Activated CD8-positive, alpha-beta T cell treated with anti-CD3 and anti-CD28 coated beads for 36 hours (primary cell): ENCODE results near the gene PET100. TPM values are rescaled to one million over a fixed set of nuclear protein-coding genes. Genes with fewer than 3 reads are reported as not detected.

ENCODE experiments used
- ATAC-seq: fragments of 200-7000 bp; cut with Tn5 transposase; one replicate; pipeline ENCODE4 v1.10.0; 2021; ENCODE audit warnings: mild to moderate bottlenecking, moderate library complexity
- CTCF ChIA-PET: fragments of 350-600 bp; sonication (Branson Sonifier 250); formaldehyde crosslinking; loops from one replicate; lab custom pipeline; 2021; ENCODE audit warnings: antibody characterized with exemption; lab: Charles Lee
- POLR2A ChIA-PET: fragments of 350-600 bp; sonication (Branson Sonifier 250); formaldehyde crosslinking; loops from one replicate; lab custom pipeline; 2021; ENCODE audit warnings: antibody characterized with exemption; lab: Charles Lee
- DNase-seq: peaks from one replicate; pipeline ENCODE4 v3.0.0-alpha.2; 2020
- H3K27ac Mint-ChIP-seq: one replicate; pipeline ENCODE4 v1.8.0; 2021; ENCODE audit warnings: mild to moderate bottlenecking, mixed read lengths
- H3K27me3 Mint-ChIP-seq: one replicate; pipeline ENCODE4 v1.8.0; 2021; ENCODE audit warnings: mixed read lengths
- H3K36me3 Mint-ChIP-seq: one replicate; pipeline ENCODE4 v1.8.0; 2021; ENCODE audit warnings: low read depth, mixed read lengths
- H3K4me1 Mint-ChIP-seq: one replicate; pipeline ENCODE4 v1.8.0; 2021; ENCODE audit warnings: low read depth, mixed read lengths
- H3K4me3 Mint-ChIP-seq: one replicate; pipeline ENCODE4 v1.8.0; 2021; ENCODE audit warnings: mild to moderate bottlenecking, moderate library complexity, mixed read lengths
- H3K9me3 Mint-ChIP-seq: one replicate; pipeline ENCODE4 v1.8.0; 2021; ENCODE audit warnings: mixed read lengths
- intact Hi-C: fragments of 100-400 bp; cut with micrococcal nuclease; formaldehyde crosslinking; loops from one replicate; pipeline ENCODE4 v1.10.0; 2022
- total RNA-seq, 2 experiments: library from RNA; stranded (reverse); gene quantifications; one replicate each; pipeline ENCODE4 v1.2.3, GENCODE V29; 2021
- TF ChIP-seq, protein P1 (sequence below): fragments of 200-600 bp; IDR thresholded peaks from one replicate; pipeline ENCODE4 v1.8.0; 2022; ENCODE audit warnings: antibody characterized with exemption, mild to moderate bottlenecking

PET100 gene
- total RNA-seq, 2 experiments from 2014 or later, result 71.8 to 83.3 TPM

DNA sequence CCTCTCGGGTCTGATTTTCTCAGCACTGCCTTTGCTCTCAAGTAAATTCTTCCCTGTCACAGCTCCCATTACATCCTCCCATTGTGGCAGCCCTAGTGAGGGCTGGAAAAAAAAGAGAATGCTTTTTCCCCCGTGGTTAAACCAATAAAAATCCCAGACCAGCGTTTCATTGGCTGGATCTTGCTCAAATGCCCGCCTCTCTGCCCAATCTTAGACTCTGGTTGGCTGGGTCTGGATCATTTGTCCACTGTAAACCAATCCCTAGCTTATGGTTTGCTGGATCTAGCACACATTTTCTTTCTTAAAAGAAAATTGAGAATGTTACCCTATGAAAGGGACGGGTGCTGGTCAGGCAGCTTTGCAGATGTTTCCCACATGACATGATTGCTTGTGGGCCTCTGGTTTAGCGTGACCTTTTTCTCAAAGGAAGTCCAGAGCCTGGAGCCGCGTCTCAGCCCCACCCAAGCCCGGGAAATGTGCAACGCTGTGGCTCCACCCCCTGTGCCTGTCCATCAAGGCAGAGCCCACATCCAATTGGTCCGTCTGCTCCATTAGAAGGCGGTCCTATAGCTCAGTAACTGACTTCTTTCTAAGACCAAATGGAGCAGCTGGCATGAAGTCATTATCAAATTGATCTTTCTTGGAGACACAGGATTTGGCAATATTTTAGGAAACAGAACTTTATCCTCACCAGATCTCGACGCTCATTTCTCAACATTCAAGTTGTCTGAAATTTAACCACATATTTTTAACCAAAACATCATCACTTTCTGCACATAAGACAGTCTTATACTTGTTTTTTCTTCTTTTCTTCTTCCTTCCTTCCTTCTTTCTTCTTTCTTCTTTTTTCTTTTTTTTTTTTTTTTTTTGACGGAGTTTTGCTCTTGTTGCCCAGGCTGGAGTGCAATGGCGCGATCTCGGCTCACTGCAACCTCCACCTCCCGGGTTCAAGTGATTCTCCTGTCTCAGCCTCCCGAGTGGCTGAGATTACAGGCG is 44.7 kb downstream of the PET100 start:
- H3K27ac Mint-ChIP-seq, result no peak overlapping the region
- TF ChIP-seq, protein P1, sequence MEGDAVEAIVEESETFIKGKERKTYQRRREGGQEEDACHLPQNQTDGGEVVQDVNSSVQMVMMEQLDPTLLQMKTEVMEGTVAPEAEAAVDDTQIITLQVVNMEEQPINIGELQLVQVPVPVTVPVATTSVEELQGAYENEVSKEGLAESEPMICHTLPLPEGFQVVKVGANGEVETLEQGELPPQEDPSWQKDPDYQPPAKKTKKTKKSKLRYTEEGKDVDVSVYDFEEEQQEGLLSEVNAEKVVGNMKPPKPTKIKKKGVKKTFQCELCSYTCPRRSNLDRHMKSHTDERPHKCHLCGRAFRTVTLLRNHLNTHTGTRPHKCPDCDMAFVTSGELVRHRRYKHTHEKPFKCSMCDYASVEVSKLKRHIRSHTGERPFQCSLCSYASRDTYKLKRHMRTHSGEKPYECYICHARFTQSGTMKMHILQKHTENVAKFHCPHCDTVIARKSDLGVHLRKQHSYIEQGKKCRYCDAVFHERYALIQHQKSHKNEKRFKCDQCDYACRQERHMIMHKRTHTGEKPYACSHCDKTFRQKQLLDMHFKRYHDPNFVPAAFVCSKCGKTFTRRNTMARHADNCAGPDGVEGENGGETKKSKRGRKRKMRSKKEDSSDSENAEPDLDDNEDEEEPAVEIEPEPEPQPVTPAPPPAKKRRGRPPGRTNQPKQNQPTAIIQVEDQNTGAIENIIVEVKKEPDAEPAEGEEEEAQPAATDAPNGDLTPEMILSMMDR, result no peak
- CTCF ChIA-PET, result interaction anchor here (1.3 to 2.4 kb wide), 3 partner anchors 22 to 178 kb away, joined by 3 to 11 read pairs (median 4); no protein-coding TSS in a partner anchor
- no peaks in the 10 kb centered on the region for H3K36me3 Mint-ChIP-seq
- POLR2A ChIA-PET, result no interaction called here
- peaks cover 43% of the 10 kb centered on the region for H3K4me1 Mint-ChIP-seq
- ATAC-seq (peak; percentile 45), DNase-seq (peak; percentile 57)
- intact Hi-C loops, result no loop called here
- H3K4me3 Mint-ChIP-seq, result no peak overlapping the region
- no peaks in the 10 kb centered on the region for H3K9me3 Mint-ChIP-seq
- H3K27me3 Mint-ChIP-seq, result peaks cover 53% of the 10 kb centered on the region

DNA sequence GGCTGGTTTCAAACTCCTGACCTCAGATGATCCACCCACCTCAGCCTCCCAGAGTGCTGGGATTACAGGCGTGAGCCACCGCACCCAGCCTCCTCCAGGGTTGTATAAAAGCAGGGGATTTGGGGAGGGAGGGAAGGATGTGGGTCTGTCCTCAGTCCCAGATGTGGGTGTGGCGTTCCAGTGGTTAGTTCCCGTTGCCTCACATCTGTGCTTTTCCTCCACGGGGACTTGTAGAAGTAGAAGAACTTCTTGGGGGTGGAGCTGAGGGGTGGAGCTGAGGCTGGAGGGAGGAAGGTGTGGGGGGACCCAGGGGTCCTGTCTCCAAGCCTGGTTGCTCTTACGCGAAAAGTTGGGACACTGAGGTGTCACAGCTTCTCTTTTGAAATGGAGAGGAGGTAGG is 46.8 kb downstream of the PET100 start:
- Mint-ChIP-seq H3K36me3 (no peaks in the 10 kb centered on the region), H3K4me1 (peaks cover 43% of the 10 kb centered on the region), H3K27me3 (peaks cover 38% of the 10 kb centered on the region), H3K9me3 (no peaks in the 10 kb centered on the region), H3K4me3 (no peak overlapping the region), H3K27ac (no peak overlapping the region)
- TF ChIP-seq, protein P1, result no peak
- no peak for DNase-seq
- ChIA-PET POLR2A (no interaction called here), CTCF (interaction anchor here (0.8 to 1.5 kb wide), 2 partner anchors 123 to 309 kb away, joined by 3 read pairs; no protein-coding TSS in a partner anchor)
- intact Hi-C loops, result no loop called here
- ATAC-seq, result no peak

DNA sequence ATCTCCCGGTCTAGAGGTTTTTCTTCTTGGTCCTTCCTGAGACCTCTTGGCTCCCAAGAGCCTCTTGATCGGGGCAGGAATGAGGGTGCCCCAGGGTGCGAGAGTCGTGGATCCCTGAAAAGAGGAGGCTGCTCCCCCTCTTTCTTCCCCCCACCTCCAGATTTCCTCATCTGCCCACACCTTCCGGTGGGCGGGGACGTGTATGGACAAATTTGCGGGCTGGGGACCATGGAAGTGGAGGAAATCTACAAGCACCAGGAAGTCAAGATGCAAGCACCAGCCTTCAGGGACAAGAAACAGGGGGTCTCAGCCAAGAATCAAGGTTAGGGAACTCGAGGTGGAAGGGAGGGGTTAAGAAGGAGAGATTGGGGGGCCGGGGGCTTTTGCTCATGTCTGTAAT is 47.3 kb downstream of the PET100 start, which contains the start of gene MCEMP1:
MCEMP1 (plus strand) TSS at position 237 of the 400 bp plus-strand sequence; CDS start at position 268, 31 bp downstream.
- Mint-ChIP-seq H3K4me3 (no peak within 1 kb of the TSS), H3K36me3 (peaks cover 2% of the 10 kb centered on the region), H3K9me3 (no peaks in the 10 kb centered on the region), H3K4me1 (peaks cover 47% of the 10 kb centered on the region), H3K27me3 (peaks cover 34% of the 10 kb centered on the region), H3K27ac (no peak within 1 kb of the TSS)
- TF ChIP-seq, protein P1, result no peak
- ATAC-seq (no peak), DNase-seq (no peak)
- POLR2A ChIA-PET, result no interaction called here
- CTCF ChIA-PET, result interaction anchor here (0.8 to 1.5 kb wide), 3 partner anchors 109 to 310 kb away, joined by 3 to 4 read pairs (median 3); no protein-coding TSS in a partner anchor
- intact Hi-C loops, result no loop called here

DNA sequence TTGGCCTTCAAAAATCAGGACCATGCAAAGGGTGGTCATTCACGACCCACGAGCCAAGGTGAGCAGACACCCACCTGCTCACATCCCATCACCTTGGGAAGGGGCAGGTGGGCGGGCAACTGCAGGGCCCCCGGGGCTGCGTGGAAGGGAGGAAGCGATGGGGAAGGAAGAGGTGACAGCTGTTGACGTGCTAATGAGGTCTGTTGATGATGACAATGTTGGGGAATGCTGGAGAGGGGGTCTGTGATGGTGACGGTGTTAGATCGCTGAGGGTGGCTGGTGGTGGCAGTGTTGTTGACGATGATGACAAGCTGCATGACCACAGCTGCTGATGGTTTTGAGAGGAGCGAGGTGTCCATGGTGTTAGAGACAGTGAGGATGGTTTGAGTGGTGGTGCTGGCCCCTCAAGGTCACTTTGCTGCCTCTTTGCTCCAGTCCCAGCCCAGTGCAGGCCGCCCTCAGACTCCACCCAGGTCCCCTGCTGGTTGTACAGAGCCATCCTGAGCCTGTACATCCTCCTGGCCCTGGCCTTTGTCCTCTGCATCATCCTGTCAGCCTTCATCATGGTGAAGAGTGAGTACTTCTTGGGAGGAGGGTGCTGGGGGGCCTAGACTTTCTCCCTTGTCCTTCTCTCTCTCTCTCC is 48.2 kb downstream of the PET100 start:
- peaks cover 33% of the 10 kb centered on the region for H3K27me3 Mint-ChIP-seq
- CTCF ChIA-PET, result interaction anchor here (1.1 to 1.5 kb wide), 4 partner anchors 21 to 122 kb away, joined by 3 to 5 read pairs (median 4); no protein-coding TSS in a partner anchor

More for the DNA sequence above, 48.2 kb downstream of the PET100 start:
- TF ChIP-seq, protein P1, result no peak
- Mint-ChIP-seq H3K27ac (no peak overlapping the region), H3K4me1 (peaks cover 52% of the 10 kb centered on the region), H3K4me3 (no peak overlapping the region), H3K9me3 (no peaks in the 10 kb centered on the region), H3K36me3 (peaks cover 9% of the 10 kb centered on the region)
- no peak for ATAC-seq
- no peak for DNase-seq
- intact Hi-C loops, result no loop called here
- POLR2A ChIA-PET, result interaction anchor here (0.7 to 1.2 kb wide), 4 partner anchors 9 to 122 kb away, joined by 3 to 4 read pairs (median 3); partner anchors contain the start of gene RETN
